Trophoblast cell (in vitro differentiated cells and primary cell): ENCODE data around the gene CBARP.

ENCODE experiments used
- DNase-seq, 2 donors: peaks; one replicate each; pipeline ENCODE4 v3.0.0-alpha.2; 2016
- H2AFZ ChIP-seq: 2 replicates; pipeline ENCODE4 v1.6.1; 2013; ENCODE audit warnings: low read length, moderate library complexity, mild to moderate bottlenecking; ENCODE audit not compliant: insufficient read depth, poor library complexity
- H2AK5ac ChIP-seq: 2 replicates; pipeline ENCODE4 v1.6.1; 2013; ENCODE audit warnings: mild to moderate bottlenecking, low read length
- H2BK120ac ChIP-seq: 2 replicates; pipeline ENCODE4 v1.6.1; 2013; ENCODE audit warnings: low read length, mild to moderate bottlenecking, moderate library complexity; ENCODE audit not compliant: insufficient read depth, poor library complexity
- H2BK12ac ChIP-seq: 2 replicates; pipeline ENCODE4 v1.6.1; 2013; ENCODE audit warnings: mild to moderate bottlenecking, low read length, moderate library complexity
- H2BK5ac ChIP-seq: 2 replicates; pipeline ENCODE4 v1.6.1; 2013; ENCODE audit warnings: low read length, low read depth, moderate library complexity, mild to moderate bottlenecking; ENCODE audit not compliant: poor library complexity
- H3K14ac ChIP-seq: 2 replicates; pipeline ENCODE4 v1.6.1; 2013; ENCODE audit warnings: mild to moderate bottlenecking, low read length
- H3K18ac ChIP-seq: 2 replicates; pipeline ENCODE4 v1.6.1; 2013; ENCODE audit warnings: mild to moderate bottlenecking, low read length
- H3K23ac ChIP-seq: 2 replicates; pipeline ENCODE4 v1.6.1; 2013; ENCODE audit warnings: low read length
- H3K27ac ChIP-seq: 2 replicates; pipeline ENCODE4 v1.5.1; 2013; ENCODE audit warnings: low read depth, mild to moderate bottlenecking, inconsistent platforms, low read length, moderate library complexity
- H3K27me3 ChIP-seq: 2 replicates; pipeline ENCODE4 v1.6.1; 2013; ENCODE audit warnings: inconsistent platforms, mild to moderate bottlenecking, low read length, moderate library complexity; ENCODE audit not compliant: insufficient read depth
- H3K36me3 ChIP-seq, 2 experiments: 1 replicate in 1 of 2; 2 replicates in 1 of 2; pipeline ENCODE4 v1.6.1; 2013; ENCODE audit warnings: low read length in 2 of 2, mild to moderate bottlenecking in 2 of 2, moderate library complexity in 1 of 2; ENCODE audit not compliant: insufficient read depth in 2 of 2, control insufficient read depth in 1 of 2
- H3K4ac ChIP-seq: 2 replicates; pipeline ENCODE4 v1.6.1; 2013; ENCODE audit warnings: low read depth, mild to moderate bottlenecking, low read length, moderate library complexity
- H3K4me1 ChIP-seq, 2 experiments: 1 replicate in 1 of 2; 2 replicates in 1 of 2; pipeline ENCODE4 v1.6.1; 2013; ENCODE audit warnings: low read length in 2 of 2, mild to moderate bottlenecking in 2 of 2, moderate library complexity in 1 of 2; ENCODE audit not compliant: insufficient read depth in 2 of 2, control insufficient read depth in 1 of 2
- H3K4me2 ChIP-seq: 2 replicates; pipeline ENCODE4 v1.6.1; 2013; ENCODE audit warnings: inconsistent platforms, mild to moderate bottlenecking, low read length, moderate library complexity
- H3K4me3 ChIP-seq: 2 replicates; pipeline ENCODE4 v1.5.1; 2013; ENCODE audit warnings: mild to moderate bottlenecking, low read depth, low read length, inconsistent platforms
- H3K79me1 ChIP-seq: one replicate; pipeline ENCODE4 v1.6.1; 2013; ENCODE audit warnings: low read length
- H3K79me2 ChIP-seq: 2 replicates; pipeline ENCODE4 v1.6.1; 2013; ENCODE audit warnings: low read length, mild to moderate bottlenecking; ENCODE audit not compliant: control insufficient read depth, insufficient read depth, poor library complexity
- H3K9ac ChIP-seq: 2 replicates; pipeline ENCODE4 v1.6.1; 2013; ENCODE audit warnings: mild to moderate bottlenecking, low read length
- H3K9me3 ChIP-seq: 2 replicates; pipeline ENCODE4 v1.6.1; 2013; ENCODE audit warnings: low read depth, mild to moderate bottlenecking, control low read depth, inconsistent platforms, low read length; ENCODE audit not compliant: insufficient read depth
- H4K12ac ChIP-seq: 2 replicates; pipeline ENCODE4 v1.6.1; 2013; ENCODE audit warnings: low read depth, mild to moderate bottlenecking, low read length, moderate library complexity
- H4K8ac ChIP-seq: 2 replicates; pipeline ENCODE4 v1.6.1; 2013; ENCODE audit warnings: low read depth, mild to moderate bottlenecking, low read length, moderate library complexity
- H4K91ac ChIP-seq: one replicate; pipeline ENCODE4 v1.6.1; 2013; ENCODE audit warnings: low read depth, mild to moderate bottlenecking, low read length, moderate library complexity
- WGBS: extraction: QIAGEN DNeasy Blood & Tissue Kit; methylation state at CpG from one replicate; pipeline ENCODE4 v1.1.7; 2013; ENCODE audit warnings: missing lambda C conversion rate; ENCODE audit not compliant: insufficient read length, insufficient coverage; ENCODE audit errors: extremely low coverage; 5-methylcytosine and 5-hydroxymethylcytosine counted together

CBARP gene

GRCh38 chr19:1233115-1233667 lies 4.6 kb downstream of the CBARP start:
- H2AFZ ChIP-seq, result no peak overlapping the region
- H3K27ac ChIP-seq, result no peak overlapping the region
- DNase-seq, result no peak
- peaks cover 6% of the 10 kb centered on the region for H3K79me1 ChIP-seq
- peaks cover 35 to 45% of the 10 kb centered on the region in 2 experiments for H3K36me3 ChIP-seq
- no peak overlapping the region for H3K4me2 ChIP-seq
- no peak overlapping the region for H4K12ac ChIP-seq
- H2AK5ac ChIP-seq, result no peak overlapping the region
- H3K23ac ChIP-seq, result no peak overlapping the region
- H3K9me3 ChIP-seq, result peaks cover 5% of the 10 kb centered on the region
- H3K9ac ChIP-seq, result no peak overlapping the region
- no peak overlapping the region for H3K18ac ChIP-seq
- H2BK5ac ChIP-seq, result no peak overlapping the region
- no peak overlapping the region for H4K8ac ChIP-seq
- peaks cover 9 to 20% of the 10 kb centered on the region in 2 experiments for H3K4me1 ChIP-seq
- H2BK12ac ChIP-seq, result no peak overlapping the region
- no peak overlapping the region for H2BK120ac ChIP-seq
- H3K4ac ChIP-seq, result no peak overlapping the region
- H3K4me3 ChIP-seq, result no peak overlapping the region
- peaks cover 1% of the 10 kb centered on the region for H3K79me2 ChIP-seq
- no peaks in the 10 kb centered on the region for H3K27me3 ChIP-seq
- WGBS, result no CpG with 5 or more reads among the region's 24 CpGs
- no peak overlapping the region for H3K14ac ChIP-seq
- no peak overlapping the region for H4K91ac ChIP-seq

GRCh38 chr19:1232652-1233072 lies 5.1 kb downstream of the CBARP start:
- no peak overlapping the region for H3K9ac ChIP-seq
- H3K18ac ChIP-seq, result no peak overlapping the region
- no peak overlapping the region for H3K4ac ChIP-seq
- peaks cover 5% of the 10 kb centered on the region for H3K79me1 ChIP-seq
- H3K79me2 ChIP-seq, result peaks cover 1% of the 10 kb centered on the region
- DNase-seq, result no peak
- peaks cover 40 to 51% of the 10 kb centered on the region in 2 experiments for H3K36me3 ChIP-seq
- H2BK12ac ChIP-seq, result no peak overlapping the region
- no peak overlapping the region for H3K14ac ChIP-seq
- no peak overlapping the region for H3K27ac ChIP-seq
- H3K9me3 ChIP-seq, result peaks cover 5% of the 10 kb centered on the region
- no peak overlapping the region for H2AK5ac ChIP-seq
- H2BK5ac ChIP-seq, result no peak overlapping the region
- H3K4me2 ChIP-seq, result no peak overlapping the region
- H4K12ac ChIP-seq, result no peak overlapping the region
- H3K27me3 ChIP-seq, result no peaks in the 10 kb centered on the region
- no peak overlapping the region for H4K8ac ChIP-seq
- no peak overlapping the region for H3K23ac ChIP-seq
- H3K4me3 ChIP-seq, result no peak overlapping the region
- no peak overlapping the region for H2BK120ac ChIP-seq
- H2AFZ ChIP-seq, result no peak overlapping the region
- no peak overlapping the region for H4K91ac ChIP-seq
- no CpG with 5 or more reads among the region's 15 CpGs for WGBS
- peaks cover 9 to 20% of the 10 kb centered on the region in 2 experiments for H3K4me1 ChIP-seq

- H2BK12ac ChIP-seq, result no peak overlapping the region
- no peak overlapping the region for H3K27ac ChIP-seq
- no peaks in the 10 kb centered on the region for H3K27me3 ChIP-seq
- no CpG with 5 or more reads among the region's 15 CpGs for WGBS
- H4K8ac ChIP-seq, result no peak overlapping the region
- H3K23ac ChIP-seq, result no peak overlapping the region
- no peak overlapping the region for H2BK120ac ChIP-seq
- peak in 1 of 2 donors; percentile 60 for DNase-seq
- no peak overlapping the region for H3K18ac ChIP-seq
- H2AFZ ChIP-seq, result no peak overlapping the region
- H4K91ac ChIP-seq, result no peak overlapping the region
- H4K12ac ChIP-seq, result no peak overlapping the region
- no peak overlapping the region for H3K4me3 ChIP-seq
- no peak overlapping the region for H3K4ac ChIP-seq
- no peaks in the 10 kb centered on the region for H3K79me2 ChIP-seq
- peaks cover 9 to 19% of the 10 kb centered on the region in 2 experiments for H3K4me1 ChIP-seq
- H3K4me2 ChIP-seq, result no peak overlapping the region
- H2BK5ac ChIP-seq, result no peak overlapping the region
- H3K9me3 ChIP-seq, result peaks cover 2% of the 10 kb centered on the region
- peaks cover 46 to 57% of the 10 kb centered on the region in 2 experiments for H3K36me3 ChIP-seq
- no peak overlapping the region for H2AK5ac ChIP-seq
- H3K79me1 ChIP-seq, result peaks cover under 1% of the 10 kb centered on the region
- H3K14ac ChIP-seq, result no peak overlapping the region
- peak overlapping the region; percentile 44 for H3K9ac ChIP-seq
Observed at GRCh38 chr19:1231729-1232637, 5.8 kb downstream of the CBARP start.

GRCh38 chr19:1230783-1231489 lies 6.9 kb downstream of the CBARP start:
- Histone ChIP-seq H2AK5ac (no peak overlapping the region), H4K12ac (no peak overlapping the region), H3K9me3 (peaks cover 2% of the 10 kb centered on the region), H3K79me2 (no peaks in the 10 kb centered on the region), H3K4me2 (no peak overlapping the region), H3K23ac (no peak overlapping the region), H2BK12ac (no peak overlapping the region), H3K27ac (no peak overlapping the region), H2AFZ (no peak overlapping the region), H3K4ac (no peak overlapping the region), H3K4me3 (peak overlapping the region; percentile 16), H3K36me3 (peaks cover 57 to 65% of the 10 kb centered on the region in 2 experiments), H3K14ac (no peak overlapping the region), H3K9ac (no peak overlapping the region), H3K18ac (no peak overlapping the region), H2BK120ac (no peak overlapping the region), H3K27me3 (no peaks in the 10 kb centered on the region), H4K8ac (no peak overlapping the region), H3K79me1 (no peaks in the 10 kb centered on the region), H4K91ac (no peak overlapping the region), H2BK5ac (no peak overlapping the region), H3K4me1 (peaks cover 4 to 12% of the 10 kb centered on the region in 2 experiments)
- DNase-seq, result no peak
- no CpG with 5 or more reads among the region's 38 CpGs for WGBS
